Spleen (tissue), 11 donors: Measurements from ENCODE around the gene NEO1. TPM values are rescaled to one million over a fixed set of nuclear protein-coding genes. Genes with fewer than 3 reads are reported as not detected.

Source experiments
- DNase-seq: peaks from one replicate; pipeline ENCODE4 v3.0.0-alpha.2; 2020
- H3K27ac ChIP-seq, 8 donors: fragments of 200-600 bp; sonication (generic) in 7 of 8; 1 replicate in 4 of 8; 2 replicates in 4 of 8; pipeline versions ENCODE4 v1.5.0 to v1.8.0; 2016 to 2021; ENCODE audit warnings: inconsistent platforms in 4 of 8, mild to moderate bottlenecking in 4 of 8, moderate library complexity in 1 of 8
- H3K27me3 ChIP-seq, 7 donors: fragments of 200-600 bp; sonication (generic) in 6 of 7; replicated peaks in 1 of 7; 1 replicate in 4 of 7; 2 replicates in 3 of 7; pipeline versions ENCODE4 v1.5.0 to v1.8.0; 2016 to 2021; ENCODE audit warnings: inconsistent platforms in 3 of 7, mild to moderate bottlenecking in 1 of 7
- H3K36me3 ChIP-seq, 6 donors: fragments of 200-600 bp; sonication (generic) in 5 of 6; 1 replicate in 4 of 6; 2 replicates in 2 of 6; pipeline versions ENCODE4 v1.5.0 to v1.8.0; 2016 to 2021; ENCODE audit warnings: inconsistent platforms in 2 of 6
- H3K4me1 ChIP-seq, 6 donors: fragments of 200-600 bp; sonication (generic) in 5 of 6; 1 replicate in 3 of 6; 2 replicates in 3 of 6; pipeline versions ENCODE4 v1.5.0 to v1.8.0; 2016 to 2021; ENCODE audit warnings: inconsistent platforms in 3 of 6
- H3K4me3 ChIP-seq, 8 donors: fragments of 200-600 bp; sonication (generic) in 7 of 8; 1 replicate in 4 of 8; 2 replicates in 4 of 8; pipeline versions ENCODE4 v1.5.0 to v1.8.0; 2016 to 2021; ENCODE audit warnings: inconsistent platforms in 4 of 8, mild to moderate bottlenecking in 4 of 8, moderate library complexity in 2 of 8
- H3K9me3 ChIP-seq, 8 donors: fragments of 200-600 bp; sonication (generic) in 7 of 8; 1 replicate in 4 of 8; 2 replicates in 4 of 8; pipeline versions ENCODE4 v1.5.0 to v1.8.0; 2016 to 2021; ENCODE audit warnings: inconsistent platforms in 4 of 8
- CTCF ChIP-seq, 11 experiments: fragments of 200-600 bp in 7 of 11; fragments of 450-650 bp in 4 of 11; sonication (generic) in 4 of 11; IDR thresholded peaks in 8 of 11; conservative IDR thresholded peaks in 3 of 11; 1 replicate in 7 of 11; 2 replicates in 4 of 11; pipeline versions ENCODE4 v1.4.0 to v1.8.0; 2016 to 2021; ENCODE audit warnings: antibody characterized with exemption in 11 of 11, inconsistent platforms in 4 of 11, mild to moderate bottlenecking in 1 of 11
- POLR2A ChIP-seq, 3 donors: fragments of 450-650 bp; IDR thresholded peaks; one replicate each; pipeline ENCODE4 v1.5.1; 2017; ENCODE audit warnings: antibody characterized with exemption in 3 of 3, mild to moderate bottlenecking in 1 of 3
- POLR2AphosphoS5 ChIP-seq, 3 donors: sonication (generic); formaldehyde crosslinking; IDR thresholded peaks; one replicate each; pipeline ENCODE4 v1.5.1; 2017; ENCODE audit warnings: antibody characterized with exemption in 3 of 3
- WGBS, 5 donors: extraction: QIAGEN DNeasy Blood & Tissue Kit in 3 of 5; methylation state at CpG; one replicate each; pipeline versions ENCODE4 v1.1.5 to v1.1.7; 2013 to 2018; 5-methylcytosine and 5-hydroxymethylcytosine counted together
- intact Hi-C: fragments of 100-400 bp; cut with DNase I; formaldehyde crosslinking; loops from one replicate; pipeline ENCODE4 v1.15.0; 2023; ENCODE audit warnings: low total_unique reads
- polyA plus RNA-seq, 3 donors: library from polyadenylated mRNA; stranded (reverse); fragments of 200-250 nt; gene quantifications; one replicate each; pipeline ENCODE4 v1.2.1, GENCODE V29; 2013
- total RNA-seq, 7 donors: library from RNA; depleted of rRNA in 3 of 7; stranded (reverse); fragments of >200 nt in 3 of 7; fragmentation: NEBNext Ultra II Directional in 4 of 7; extraction: Animal tissue kit (Norgen Biotek cat#: 25700) in 4 of 7; gene quantifications; one replicate each; pipeline versions ENCODE4 v1.1.0 to v1.2.1, GENCODE V29; 2016 to 2021
- donor health status: healthy with polysubstance abuse.
- donor health status: DM: no; HTN: no; CAD: no; lungs with moderate emphysema.
- donor health status: DM: no; HTN: no; CAD: no.
- donor health status: Bipolar disorder and iron deficiency.
- donor health status: healthy.
- donor health status: DM: no; HTN: no; CAD: no.
- donor health status: DM: yes; HTN: yes; CAD: no.

NEO1 gene
- total and polyA plus RNA-seq, 10 donors: 1.4 to 14.3 (median 10.5) TPM

- 74 to 85% (median 80%) methylated on average over 4 of the region's 4 CpGs for WGBS, 5 donors
- intact Hi-C loops: no loop called here
- TF ChIP-seq POLR2A (IDR thresholded peaks at IDR 0.05) (no peak), POLR2AphosphoS5 (IDR thresholded peaks at IDR 0.05) (no peak), CTCF (IDR thresholded peaks at IDR 0.05 in 8 of 11, conservative IDR thresholded peaks at IDR 0.05 in 3 of 11) (no peak)
- Histone ChIP-seq H3K4me1 (no peaks in the 10 kb centered on the region), H3K4me3 (no peak overlapping the region), H3K27me3 (peaks cover 0 to 44% (median 0%) of the 10 kb centered on the region in 7 donors), H3K9me3 (no peaks in the 10 kb centered on the region), H3K36me3 (no peaks in the 10 kb centered on the region), H3K27ac (no peak overlapping the region)
- DNase-seq: no peak
Measured at GRCh38 chr15:73030122-73030679, 22.1 kb upstream of the NEO1 start.

GRCh38 chr15:73031648-73032047 lies 20.6 kb upstream of the NEO1 start:
- TF ChIP-seq POLR2A (IDR thresholded peaks at IDR 0.05) (no peak), POLR2AphosphoS5 (IDR thresholded peaks at IDR 0.05) (no peak), CTCF (IDR thresholded peaks at IDR 0.05 in 8 of 11, conservative IDR thresholded peaks at IDR 0.05 in 3 of 11) (no peak)
- H3K36me3 ChIP-seq: no peaks in the 10 kb centered on the region
- H3K27me3 ChIP-seq: peaks cover 0 to 43% (median 0%) of the 10 kb centered on the region in 7 donors
- H3K4me1 ChIP-seq: no peaks in the 10 kb centered on the region
- H3K4me3 ChIP-seq: no peak overlapping the region
- H3K9me3 ChIP-seq: no peaks in the 10 kb centered on the region
- intact Hi-C loops: no loop called here
- H3K27ac ChIP-seq: no peak overlapping the region
- 79 to 95% (median 89%) methylated on average over 2 of the region's 2 CpGs for WGBS, 5 donors
- no peak for DNase-seq

GRCh38 chr15:73033611-73034010 lies 18.7 kb upstream of the NEO1 start:
- DNase-seq: no peak
- 79 to 88% (median 88%) methylated on average over 5 of the region's 5 CpGs for WGBS, 5 donors
- no peak overlapping the region for H3K27ac ChIP-seq
- TF ChIP-seq CTCF (IDR thresholded peaks at IDR 0.05 in 8 of 11, conservative IDR thresholded peaks at IDR 0.05 in 3 of 11) (no peak), POLR2A (IDR thresholded peaks at IDR 0.05) (no peak), POLR2AphosphoS5 (IDR thresholded peaks at IDR 0.05) (no peak)
- peaks cover 0 to 35% (median 0%) of the 10 kb centered on the region in 7 donors for H3K27me3 ChIP-seq
- no peaks in the 10 kb centered on the region for H3K4me1 ChIP-seq
- intact Hi-C loops: no loop called here
- no peaks in the 10 kb centered on the region for H3K9me3 ChIP-seq
- no peak overlapping the region for H3K4me3 ChIP-seq
- H3K36me3 ChIP-seq: no peaks in the 10 kb centered on the region

GRCh38 chr15:73034221-73034620 lies 18.0 kb upstream of the NEO1 start:
- TF ChIP-seq POLR2A (IDR thresholded peaks at IDR 0.05) (no peak), POLR2AphosphoS5 (IDR thresholded peaks at IDR 0.05) (no peak), CTCF (IDR thresholded peaks at IDR 0.05 in 8 of 11, conservative IDR thresholded peaks at IDR 0.05 in 3 of 11) (no peak)
- Histone ChIP-seq H3K9me3 (no peaks in the 10 kb centered on the region), H3K27ac (no peak overlapping the region), H3K27me3 (peaks cover 0 to 39% (median 0%) of the 10 kb centered on the region in 7 donors), H3K36me3 (no peaks in the 10 kb centered on the region), H3K4me3 (no peak overlapping the region), H3K4me1 (no peaks in the 10 kb centered on the region)
- intact Hi-C loops: no loop called here
- DNase-seq: no peak
- WGBS, 5 donors: 39 to 69% (median 57%) methylated on average over 1 of the region's 1 CpG
